NCI-H2196 (cell line): ENCODE results near the gene TIMM44.
"Not testable (repeated sequence)": the region's sequence is repeated elsewhere in the genome, so short reads cannot be mapped to it uniquely, and the experiment has no call there.

Source experiments
- DNase-seq: peaks from one replicate; lab custom pipeline; 2025; ENCODE audit not compliant: unreplicated experiment; lab: John Stamatoyannopoulos, UW

Gene TIMM44

GRCh38 chr19:7926021-7926726, 17.3 kb downstream of the TIMM44 start, which contains the start of gene CTXN1:
Gene CTXN1 (minus strand): TSS chr19:7926135. CDS start chr19:7925538, 597 bp downstream.
- DNase-seq = peak; percentile 65

- peak; percentile 85 for DNase-seq
Observed at GRCh38 chr19:7925171-7925851, 18.2 kb downstream of the TIMM44 start.

GRCh38 chr19:7924651-7925170, 18.8 kb downstream of the TIMM44 start:
- DNase-seq = no peak

GRCh38 chr19:7924241-7924640, 19.2 kb downstream of the TIMM44 start:
- DNase-seq = no peak

GRCh38 chr19:7923295-7924191, 19.9 kb downstream of the TIMM44 start:
- no peak for DNase-seq

GRCh38 chr19:7922836-7923195, 20.6 kb downstream of the TIMM44 start:
- no peak for DNase-seq

- DNase-seq = no peak
Observed at GRCh38 chr19:7921967-7922835, 21.3 kb downstream of the TIMM44 start.

GRCh38 chr19:7921302-7921966, 22.0 kb downstream of the TIMM44 start:
- DNase-seq = peak; percentile 58

- peak; percentile 96 for DNase-seq
Observed at GRCh38 chr19:7920519-7921301, 22.8 kb downstream of the TIMM44 start.

- DNase-seq = peak; percentile 96
Observed at GRCh38 chr19:7919610-7920518, 23.6 kb downstream of the TIMM44 start, which contains the start of gene SNAPC2. Gene SNAPC2 (plus strand): TSS chr19:7920338. CDS start chr19:7920367, 29 bp downstream.

GRCh38 chr19:7918615-7919421, 24.6 kb downstream of the TIMM44 start:
- DNase-seq = no peak

- not testable (repeated sequence) for DNase-seq
Observed at GRCh38 chr19:7918062-7918614, 25.3 kb downstream of the TIMM44 start.

GRCh38 chr19:7917267-7918061, 26.0 kb downstream of the TIMM44 start:
- no peak for DNase-seq

- no peak for DNase-seq
Observed at GRCh38 chr19:7916955-7917266, 26.6 kb downstream of the TIMM44 start.

- DNase-seq = peak; percentile 25
Observed at GRCh38 chr19:7916103-7916954, 27.1 kb downstream of the TIMM44 start.
